GM23248 (cell line): Measurements from ENCODE around the gene CFAP61. TPM values are rescaled to one million over a fixed set of nuclear protein-coding genes. Genes with fewer than 3 reads are reported as not detected.
A peak's percentile ranks its signal among the peaks of the same experiment; 100 is the strongest.

Source experiments
- DNase-seq: peaks from one replicate; pipeline ENCODE4 v3.0.0-alpha.2; 2015
- H2AFZ ChIP-seq: fragments of 200-600 bp; sonication (generic); 2 replicates; pipeline ENCODE4 v1.6.1; 2016; ENCODE audit warnings: antibody characterized with exemption
- H3F3A ChIP-seq: fragments of 200-600 bp; sonication (generic); 2 replicates; pipeline ENCODE4 v1.6.1; 2016; ENCODE audit warnings: mild to moderate bottlenecking, antibody characterized with exemption, mixed run types; ENCODE audit not compliant: insufficient read depth
- H3K27ac ChIP-seq: fragments of 200-600 bp; sonication (generic); 2 replicates; pipeline ENCODE4 v1.5.1; 2016; ENCODE audit warnings: mild to moderate bottlenecking
- H3K27me3 ChIP-seq: fragments of 200-600 bp; sonication (generic); replicated peaks from 2 replicates; pipeline ENCODE4 v1.6.1; 2016; ENCODE audit warnings: mild to moderate bottlenecking; ENCODE audit not compliant: insufficient read depth
- H3K36me3 ChIP-seq: fragments of 200-600 bp; sonication (generic); 2 replicates; pipeline ENCODE4 v1.6.1; 2016; ENCODE audit warnings: low read depth, mild to moderate bottlenecking
- H3K4me1 ChIP-seq: fragments of 200-600 bp; sonication (generic); 2 replicates; pipeline ENCODE4 v1.6.1; 2016; ENCODE audit warnings: mild to moderate bottlenecking; ENCODE audit not compliant: insufficient read depth
- H3K4me2 ChIP-seq: fragments of 200-600 bp; sonication (generic); one replicate; pipeline ENCODE4 v1.6.1; 2016; ENCODE audit warnings: mild to moderate bottlenecking; ENCODE audit not compliant: unreplicated experiment
- H3K4me3 ChIP-seq: fragments of 200-600 bp; sonication (generic); 2 replicates; pipeline ENCODE4 v1.5.1; 2016; ENCODE audit warnings: mild to moderate bottlenecking
- H3K79me2 ChIP-seq: fragments of 200-600 bp; sonication (generic); 2 replicates; pipeline ENCODE4 v1.6.1; 2016; ENCODE audit warnings: mild to moderate bottlenecking; ENCODE audit not compliant: insufficient read depth
- H3K9ac ChIP-seq: fragments of 200-600 bp; sonication (generic); 2 replicates; pipeline ENCODE4 v1.6.1; 2016; ENCODE audit warnings: mild to moderate bottlenecking
- H3K9me2 ChIP-seq: fragments of 200-600 bp; sonication (generic); 2 replicates; pipeline ENCODE4 v1.6.1; 2016; ENCODE audit warnings: mixed run types, mild to moderate bottlenecking, moderate library complexity; ENCODE audit not compliant: insufficient read depth
- H3K9me3 ChIP-seq: fragments of 200-600 bp; sonication (generic); one replicate; pipeline ENCODE4 v1.6.1; 2017; ENCODE audit warnings: low read depth
- H4K20me1 ChIP-seq: fragments of 200-600 bp; sonication (generic); 2 replicates; pipeline ENCODE4 v1.6.0; 2016; ENCODE audit not compliant: insufficient read depth
- EZH2 ChIP-seq: fragments of 200-600 bp; sonication (generic); IDR thresholded peaks from 2 replicates; pipeline ENCODE4 v1.6.1; 2018; ENCODE audit warnings: antibody characterized with exemption, mild to moderate bottlenecking; ENCODE audit not compliant: insufficient read depth, poor library complexity, severe bottlenecking
- EZH2phosphoT487 ChIP-seq: fragments of 200-600 bp; sonication (generic); IDR thresholded peaks from 2 replicates; pipeline ENCODE4 v1.6.1; 2018; ENCODE audit warnings: antibody characterized with exemption, moderate library complexity, mild to moderate bottlenecking, low read depth; ENCODE audit not compliant: insufficient read depth
- WGBS, 2 experiments: methylation state at CpG; one replicate each; pipeline ENCODE4 v1.1.6; 2015 to 2017; ENCODE audit warnings: low lambda C conversion rate in 2 of 2, low coverage in 1 of 2; ENCODE audit errors: missing lambda C conversion rate in 2 of 2; 5-methylcytosine and 5-hydroxymethylcytosine counted together
- in situ Hi-C: fragments of 300-500 bp; cut with MboI; formaldehyde crosslinking; loops from 2 replicates; pipeline ENCODE4 v1.15.0; 2020
- polyA plus RNA-seq: library from polyadenylated mRNA; unstranded; fragments of >200 nt; fragmentation: Nextera tagmentation; extraction: Ambion mirVana; gene quantifications from 2 replicates; pipeline ENCODE4 v1.2.1, GENCODE V29; 2016
- total RNA-seq: library from RNA; depleted of rRNA; stranded (reverse); fragments of >200 nt; shearing (Covaris generic); gene quantifications from 2 replicates; pipeline ENCODE4 v1.2.3, GENCODE V29; 2014

CFAP61 gene
- total and polyA plus RNA-seq, 2 experiments from 2014 or later: not detected

DNA sequence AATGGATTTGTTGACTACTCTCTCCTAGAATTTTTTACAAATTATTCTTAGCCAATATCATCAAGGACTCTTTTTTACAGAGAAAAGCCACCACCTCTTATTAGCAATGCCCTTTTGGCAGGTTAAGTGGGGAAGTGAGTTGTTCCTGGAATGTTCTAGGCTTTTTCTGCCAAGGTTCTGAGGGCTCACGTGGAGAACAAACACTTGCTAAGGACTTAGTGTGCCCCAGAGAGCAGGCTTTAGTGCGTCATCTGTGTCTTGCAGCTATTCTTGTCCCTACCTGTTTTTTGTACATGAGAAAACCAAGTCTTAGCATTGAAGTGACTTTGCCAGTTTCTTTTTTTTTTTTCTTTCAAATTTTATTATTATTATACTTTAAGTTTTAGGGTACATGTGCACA, 33.5 kb downstream of the CFAP61 start:
- H3K9me3 ChIP-seq: no peaks in the 10 kb centered on the region
- H3K27ac ChIP-seq: no peak overlapping the region
- H3K79me2 ChIP-seq: no peaks in the 10 kb centered on the region
- no peak overlapping the region for H2AFZ ChIP-seq
- no peaks in the 10 kb centered on the region for H4K20me1 ChIP-seq
- no peak for TF ChIP-seq EZH2
- TF ChIP-seq EZH2phosphoT487: no peak
- H3K27me3 ChIP-seq: peaks cover 16% of the 10 kb centered on the region; the same call in 1 of the 2 replicates
- DNase-seq: peak; percentile 23
- H3K36me3 ChIP-seq: no peaks in the 10 kb centered on the region
- H3F3A ChIP-seq: no peaks in the 10 kb centered on the region
- H3K4me3 ChIP-seq: no peak overlapping the region
- H3K4me2 ChIP-seq: no peak overlapping the region
- in situ Hi-C loops: loop anchor here (25.0 kb wide), 1 partner anchor 476 kb away; no protein-coding TSS in a partner anchor
- no peaks in the 10 kb centered on the region for H3K9me2 ChIP-seq
- no peak overlapping the region for H3K9ac ChIP-seq
- H3K4me1 ChIP-seq: peaks cover 8% of the 10 kb centered on the region; the same call in 1 of the 2 replicates
- WGBS, 2 experiments: 27 to 29% methylated on average over 2 of the region's 2 CpGs

DNA sequence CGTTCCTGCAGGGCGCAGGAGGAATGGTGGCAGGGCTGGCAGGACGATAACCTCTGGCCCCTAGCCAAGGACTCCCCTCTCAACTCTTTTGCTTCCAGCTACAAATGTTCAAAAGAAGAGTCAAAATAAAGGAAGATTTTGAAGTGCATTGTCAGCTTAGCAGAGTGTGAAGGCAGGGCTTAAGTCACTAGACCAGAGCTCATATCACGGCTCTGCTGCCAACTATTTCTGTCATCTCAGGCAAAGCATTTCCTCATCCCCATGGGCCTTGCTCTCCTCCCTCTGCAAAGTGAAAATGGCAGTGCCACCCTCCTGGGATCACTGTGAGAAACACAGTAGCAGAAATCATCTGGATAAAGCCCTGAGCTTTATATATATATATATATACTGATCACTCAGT, 36.7 kb downstream of the CFAP61 start:
- Histone ChIP-seq H3K27me3 (peaks cover 6% of the 10 kb centered on the region; the same call in 1 of the 2 replicates), H3K36me3 (no peaks in the 10 kb centered on the region), H4K20me1 (no peaks in the 10 kb centered on the region), H3K4me3 (no peak overlapping the region), H3K9ac (no peak overlapping the region), H3K9me3 (no peaks in the 10 kb centered on the region), H3K4me2 (no peak overlapping the region), H3K4me1 (peaks cover 8% of the 10 kb centered on the region; the same call in 1 of the 2 replicates), H3K9me2 (no peaks in the 10 kb centered on the region), H3F3A (no peaks in the 10 kb centered on the region), H2AFZ (no peak overlapping the region), H3K27ac (no peak overlapping the region), H3K79me2 (no peaks in the 10 kb centered on the region)
- DNase-seq: no peak
- in situ Hi-C loops: loop anchor here (25.0 kb wide), 1 partner anchor 473 kb away; no protein-coding TSS in a partner anchor
- whole genome bisulfite sequencing, 2 experiments: 48 to 50% methylated on average over 4 of the region's 4 CpGs
- no peak for TF ChIP-seq EZH2
- TF ChIP-seq EZH2phosphoT487: no peak

DNA sequence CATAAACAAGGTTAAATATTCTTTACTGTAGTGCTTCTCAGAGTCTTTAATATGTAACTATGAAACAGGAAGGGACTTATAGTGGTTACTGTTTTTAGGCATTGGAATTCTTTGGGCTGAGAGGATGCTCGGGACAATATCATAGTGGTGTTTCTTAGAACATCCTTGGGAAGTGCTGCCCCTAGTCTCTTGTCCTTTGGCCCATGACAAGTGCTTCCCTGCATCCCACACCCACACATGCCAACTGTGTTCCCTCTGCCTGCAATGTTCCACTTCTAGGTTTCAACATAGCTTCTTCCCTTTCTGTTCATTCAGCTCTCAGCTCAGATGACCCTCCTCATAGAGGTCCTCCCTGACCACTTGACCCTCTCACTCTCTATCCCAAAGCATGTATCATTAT, 37.6 kb downstream of the CFAP61 start:
- TF ChIP-seq EZH2 (no peak), EZH2phosphoT487 (no peak)
- H3K79me2 ChIP-seq: no peaks in the 10 kb centered on the region
- H3K9ac ChIP-seq: no peak overlapping the region
- H3K4me1 ChIP-seq: peaks cover 8% of the 10 kb centered on the region; the same call in 1 of the 2 replicates
- H4K20me1 ChIP-seq: no peaks in the 10 kb centered on the region
- H3K9me2 ChIP-seq: no peaks in the 10 kb centered on the region
- no peak overlapping the region for H3K4me2 ChIP-seq
- no peak overlapping the region for H3K4me3 ChIP-seq
- DNase-seq: no peak
- H2AFZ ChIP-seq: no peak overlapping the region
- no peaks in the 10 kb centered on the region for H3F3A ChIP-seq
- in situ Hi-C loops: loop anchor here (25.0 kb wide), 1 partner anchor 472 kb away; no protein-coding TSS in a partner anchor
- no peak overlapping the region for H3K27ac ChIP-seq
- H3K36me3 ChIP-seq: no peaks in the 10 kb centered on the region
- H3K27me3 ChIP-seq: peaks cover 6% of the 10 kb centered on the region; the same call in 1 of the 2 replicates
- 48 to 72% methylated on average over 1 of the region's 1 CpG for WGBS, 2 experiments
- no peaks in the 10 kb centered on the region for H3K9me3 ChIP-seq

DNA sequence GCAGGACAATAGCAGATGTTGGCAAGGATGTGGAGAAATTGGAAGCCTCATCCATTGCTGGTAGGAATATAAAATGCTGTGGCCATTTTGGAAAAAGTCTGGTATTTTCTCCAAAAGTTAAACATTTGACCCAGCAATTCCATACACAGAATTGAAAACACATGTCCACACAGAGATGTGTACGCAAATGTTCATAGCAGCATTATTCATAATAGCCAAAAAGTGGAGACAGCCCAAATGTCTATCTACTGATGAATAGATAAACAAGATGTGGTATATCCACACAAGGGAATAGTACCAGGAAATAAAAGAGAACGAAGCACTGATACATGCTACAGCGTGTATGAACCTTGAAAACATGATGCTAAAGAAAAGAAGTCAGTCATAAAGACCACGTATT, 40.5 kb downstream of the CFAP61 start:
- DNase-seq: no peak
- H3K36me3 ChIP-seq: no peaks in the 10 kb centered on the region
- no peaks in the 10 kb centered on the region for H3K79me2 ChIP-seq
- no peak overlapping the region for H3K27ac ChIP-seq
- in situ Hi-C loops: loop anchor here (25.0 kb wide), 1 partner anchor 469 kb away; no protein-coding TSS in a partner anchor
- H3K9me3 ChIP-seq: no peaks in the 10 kb centered on the region
- no peak overlapping the region for H3K9ac ChIP-seq
- no peaks in the 10 kb centered on the region for H3K4me1 ChIP-seq
- H3K4me2 ChIP-seq: no peak overlapping the region
- no peak for TF ChIP-seq EZH2
- TF ChIP-seq EZH2phosphoT487: no peak
- WGBS, 2 experiments: 33 to 36% methylated on average over 4 of the region's 4 CpGs
- H3K4me3 ChIP-seq: no peak overlapping the region
- H3K27me3 ChIP-seq: peaks cover 6% of the 10 kb centered on the region; the same call in 1 of the 2 replicates
- no peaks in the 10 kb centered on the region for H4K20me1 ChIP-seq
- H3F3A ChIP-seq: no peaks in the 10 kb centered on the region
- no peaks in the 10 kb centered on the region for H3K9me2 ChIP-seq
- H2AFZ ChIP-seq: no peak overlapping the region
